Hematopoietic multipotent progenitor cell treated with erythropoietin and hydrocortisone succinate and interleukin-3 and kit ligand, for 8 days (in vitro differentiated cells): Measurements from ENCODE around the gene ACOT9.
"Not testable (repeated sequence)": the region's sequence is repeated elsewhere in the genome, so short reads cannot be mapped to it uniquely, and the experiment has no call there.

Experiments used
- DNase-seq: peaks from one replicate; pipeline ENCODE4 v3.0.0-alpha.2; 2015

Gene ACOT9

GRCh38 chrX:23742697-23743622 is at the start of gene ACOT9:
Gene ACOT9 (minus strand): TSS chrX:23743276. CDS start chrX:23743144, 132 bp downstream.
- DNase-seq: peak; percentile 91

GRCh38 chrX:23790155-23790497 is 47.0 kb upstream of the ACOT9 start:
- DNase-seq: no peak

- no peak for DNase-seq
Measured at GRCh38 chrX:23789386-23790154, 46.5 kb upstream of the ACOT9 start.

GRCh38 chrX:23788946-23789345 is 45.9 kb upstream of the ACOT9 start:
- DNase-seq: no peak

- DNase-seq: no peak
Measured at GRCh38 chrX:23788521-23788920, 45.4 kb upstream of the ACOT9 start.

- no peak for DNase-seq
Measured at GRCh38 chrX:23787745-23788118, 44.7 kb upstream of the ACOT9 start.

- DNase-seq: no peak
Measured at GRCh38 chrX:23786268-23786815, 43.3 kb upstream of the ACOT9 start.

- DNase-seq: no peak
Measured at GRCh38 chrX:23785580-23785979, 42.5 kb upstream of the ACOT9 start.

- peak; percentile 62 for DNase-seq
Measured at GRCh38 chrX:23784470-23785331, 41.6 kb upstream of the ACOT9 start.

GRCh38 chrX:23783589-23784469 is 40.8 kb upstream of the ACOT9 start:
- peak; percentile 33 for DNase-seq

- DNase-seq: peak; percentile 95
Measured at GRCh38 chrX:23782863-23783588, 40.0 kb upstream of the ACOT9 start, which contains the start of gene SAT1. Gene SAT1 (plus strand): TSS chrX:23783173. CDS start chrX:23783352, 179 bp downstream.

- DNase-seq: no peak
Measured at GRCh38 chrX:23782455-23782854, 39.4 kb upstream of the ACOT9 start.

- DNase-seq: no peak
Measured at GRCh38 chrX:23779025-23779424, 35.9 kb upstream of the ACOT9 start.

- no peak for DNase-seq
Measured at GRCh38 chrX:23776363-23776762, 33.3 kb upstream of the ACOT9 start.

GRCh38 chrX:23773601-23774175 is 30.6 kb upstream of the ACOT9 start:
- no peak for DNase-seq

- not testable (repeated sequence) for DNase-seq
Measured at GRCh38 chrX:23771086-23771485, 28.0 kb upstream of the ACOT9 start.

- DNase-seq: no peak
Measured at GRCh38 chrX:23770142-23770541, 27.1 kb upstream of the ACOT9 start.

- no peak for DNase-seq
Measured at GRCh38 chrX:23766650-23767551, 23.8 kb upstream of the ACOT9 start.

GRCh38 chrX:23765868-23766267 is 22.8 kb upstream of the ACOT9 start:
- no peak for DNase-seq
